Measurements from ENCODE around the gene IFNAR1.

IFNAR1 gene

GRCh38 chr21:33283203-33283602 is 41.6 kb upstream of the IFNAR1 start:
- DNase-seq (ENCODE audit: low spot score) (no peak), ATAC-seq (ENCODE audit: low read depth) (no peak)
- Histone ChIP-seq H3K9me3 (ENCODE audit: severe bottlenecking) (peaks cover 11% of the 10 kb centered on the region), H3K36me3 (ENCODE audit: low read depth) (peaks cover 5% of the 10 kb centered on the region; the same call in 1 of the 2 replicates), H3K27ac (ENCODE audit: poor library complexity, severe bottlenecking) (no peak overlapping the region), H3K27me3 (ENCODE audit: insufficient read depth, poor library complexity, severe bottlenecking) (no peaks in the 10 kb centered on the region), H3K4me1 (ENCODE audit: insufficient read depth, poor library complexity, severe bottlenecking) (peaks cover 10% of the 10 kb centered on the region), H3K4me3 (ENCODE audit: severe bottlenecking) (no peak overlapping the region)
- TF ChIP-seq CTCF (IDR thresholded peaks at IDR 0.05; ENCODE audit: poor library complexity, severe bottlenecking): no peak

GRCh38 chr21:33286076-33286475 is 38.7 kb upstream of the IFNAR1 start:
- ATAC-seq (ENCODE audit: low read depth) (no peak), DNase-seq (ENCODE audit: low spot score) (no peak)
- Histone ChIP-seq H3K27me3 (ENCODE audit: insufficient read depth, poor library complexity, severe bottlenecking) (no peaks in the 10 kb centered on the region), H3K36me3 (ENCODE audit: low read depth) (no peaks in the 10 kb centered on the region), H3K4me1 (ENCODE audit: insufficient read depth, poor library complexity, severe bottlenecking) (peaks cover 10% of the 10 kb centered on the region), H3K27ac (ENCODE audit: poor library complexity, severe bottlenecking) (peak overlapping the region; percentile 24), H3K4me3 (ENCODE audit: severe bottlenecking) (no peak overlapping the region), H3K9me3 (ENCODE audit: severe bottlenecking) (no peaks in the 10 kb centered on the region)
- no peak for TF ChIP-seq CTCF (IDR thresholded peaks at IDR 0.05; ENCODE audit: poor library complexity, severe bottlenecking)

GRCh38 chr21:33286600-33287456 is 37.9 kb upstream of the IFNAR1 start:
- H3K36me3 ChIP-seq (ENCODE audit: low read depth): no peaks in the 10 kb centered on the region
- H3K4me3 ChIP-seq (ENCODE audit: severe bottlenecking): no peak overlapping the region
- H3K4me1 ChIP-seq (ENCODE audit: insufficient read depth, poor library complexity, severe bottlenecking): peaks cover 10% of the 10 kb centered on the region
- no peaks in the 10 kb centered on the region for H3K27me3 ChIP-seq (ENCODE audit: insufficient read depth, poor library complexity, severe bottlenecking)
- no peaks in the 10 kb centered on the region for H3K9me3 ChIP-seq (ENCODE audit: severe bottlenecking)
- no peak for DNase-seq (ENCODE audit: low spot score)
- H3K27ac ChIP-seq (ENCODE audit: poor library complexity, severe bottlenecking): peak overlapping the region; percentile 24
- ATAC-seq (ENCODE audit: low read depth): peak; percentile 75
- no peak for TF ChIP-seq CTCF (IDR thresholded peaks at IDR 0.05; ENCODE audit: poor library complexity, severe bottlenecking)

GRCh38 chr21:33289199-33289819 is 35.5 kb upstream of the IFNAR1 start:
- ATAC-seq (ENCODE audit: low read depth) (no peak), DNase-seq (ENCODE audit: low spot score) (no peak)
- no peaks in the 10 kb centered on the region for H3K27me3 ChIP-seq (ENCODE audit: insufficient read depth, poor library complexity, severe bottlenecking)
- no peaks in the 10 kb centered on the region for H3K36me3 ChIP-seq (ENCODE audit: low read depth)
- no peak overlapping the region for H3K4me3 ChIP-seq (ENCODE audit: severe bottlenecking)
- H3K4me1 ChIP-seq (ENCODE audit: insufficient read depth, poor library complexity, severe bottlenecking): peaks cover 10% of the 10 kb centered on the region
- H3K27ac ChIP-seq (ENCODE audit: poor library complexity, severe bottlenecking): no peak overlapping the region
- no peaks in the 10 kb centered on the region for H3K9me3 ChIP-seq (ENCODE audit: severe bottlenecking)
- TF ChIP-seq CTCF (IDR thresholded peaks at IDR 0.05; ENCODE audit: poor library complexity, severe bottlenecking): no peak

- DNase-seq (ENCODE audit: low spot score) (no peak), ATAC-seq (ENCODE audit: low read depth) (no peak)
- H3K9me3 ChIP-seq (ENCODE audit: severe bottlenecking): no peaks in the 10 kb centered on the region
- H3K36me3 ChIP-seq (ENCODE audit: low read depth): no peaks in the 10 kb centered on the region
- TF ChIP-seq CTCF (IDR thresholded peaks at IDR 0.05; ENCODE audit: poor library complexity, severe bottlenecking): no peak
- H3K4me1 ChIP-seq (ENCODE audit: insufficient read depth, poor library complexity, severe bottlenecking): peaks cover 10% of the 10 kb centered on the region
- no peak overlapping the region for H3K4me3 ChIP-seq (ENCODE audit: severe bottlenecking)
- no peaks in the 10 kb centered on the region for H3K27me3 ChIP-seq (ENCODE audit: insufficient read depth, poor library complexity, severe bottlenecking)
- H3K27ac ChIP-seq (ENCODE audit: poor library complexity, severe bottlenecking): no peak overlapping the region
These were observed 34.3 kb upstream of the IFNAR1 start for GRCh38 chr21:33290441-33290840.
